NCI-H2227 (cell line): ENCODE data around the gene REG3A.
A peak's percentile ranks its signal among the peaks of the same experiment; 100 is the strongest.

Source experiments
- DNase-seq: peaks from one replicate; lab custom pipeline; 2025; ENCODE audit not compliant: unreplicated experiment; lab: John Stamatoyannopoulos, UW

The REG3A gene

DNA sequence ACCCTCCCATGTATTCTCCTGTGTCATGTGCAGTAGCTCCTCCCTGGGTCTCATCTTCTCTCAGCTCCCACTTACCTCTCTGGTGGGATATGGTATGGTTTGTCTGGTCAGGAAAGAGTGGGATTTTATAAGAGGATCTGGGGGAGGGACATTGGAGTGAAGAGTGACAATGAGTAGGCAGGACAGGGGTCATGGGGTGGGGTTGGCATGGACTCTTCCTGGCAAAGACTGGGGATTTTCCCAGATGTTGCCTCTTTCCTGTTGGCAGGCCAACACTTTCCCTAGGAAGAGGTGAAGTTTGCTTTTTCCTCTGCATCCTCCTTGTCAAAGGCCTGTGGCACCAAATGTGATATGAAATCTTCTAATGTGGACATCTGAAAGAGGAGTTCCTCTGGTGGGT is at the start of gene REG3A:
Gene REG3A (minus strand): TSS at position 101 of the 400 bp plus-strand sequence. CDS start 348 bp downstream, outside the sequence.
- DNase-seq = no peak

DNA sequence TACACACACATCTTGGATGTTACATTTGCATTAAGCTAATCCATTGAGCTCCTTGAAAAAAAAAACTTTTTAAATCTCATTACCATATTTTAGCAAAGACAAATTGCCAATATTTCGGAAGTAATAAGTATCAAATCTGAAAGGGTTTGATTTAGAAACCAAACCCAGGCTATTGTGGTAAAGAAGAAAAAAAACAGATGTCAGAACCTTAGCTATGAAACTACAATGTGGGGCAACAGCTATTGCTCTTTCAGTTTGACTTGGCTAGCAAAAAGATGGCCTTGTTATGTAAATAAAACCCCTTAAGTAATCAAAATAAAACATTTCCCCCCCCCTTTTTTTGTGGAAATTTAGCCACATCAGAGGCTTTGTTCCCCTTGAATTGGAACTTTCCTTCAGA is 41.2 kb upstream of the REG3A start:
- DNase-seq = no peak

DNA sequence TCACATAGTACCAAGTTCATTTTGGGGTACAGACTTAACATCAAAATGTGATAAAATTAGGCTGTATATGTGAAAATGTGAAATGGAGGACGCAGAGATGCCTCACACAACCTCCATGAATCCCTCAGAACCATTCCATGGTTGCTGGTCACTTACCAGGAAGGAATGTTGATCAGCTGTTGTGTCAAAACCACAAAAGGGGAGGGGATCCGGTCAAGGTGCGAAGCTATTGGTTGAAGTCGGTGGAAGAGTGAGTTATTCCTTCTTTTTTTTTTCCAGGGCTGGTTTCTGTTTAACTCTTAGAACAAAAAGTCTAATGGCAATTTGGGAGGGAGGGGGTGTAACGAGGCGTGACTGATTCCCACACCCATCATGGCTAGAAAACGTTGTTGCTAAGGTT is 32.3 kb upstream of the REG3A start:
- no peak for DNase-seq

DNA sequence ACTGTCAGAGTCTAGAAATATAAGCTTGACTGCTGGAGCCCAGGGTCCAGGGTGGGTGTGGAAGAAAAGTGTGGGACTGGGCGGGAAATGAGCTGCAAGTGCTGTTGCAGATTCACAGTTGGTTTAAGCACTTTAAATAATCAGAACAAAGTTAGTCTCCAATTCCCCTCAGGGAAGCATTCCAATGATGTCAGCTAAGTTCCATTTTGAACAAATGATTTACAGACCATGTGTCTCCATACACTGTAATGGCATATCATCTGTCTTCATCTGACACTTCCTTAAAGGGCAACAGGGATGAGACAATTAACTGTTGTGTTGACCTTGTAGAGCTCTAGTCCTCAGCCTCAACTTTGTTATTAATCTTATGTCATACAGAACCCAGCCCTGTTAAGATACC is 31.5 kb upstream of the REG3A start:
- DNase-seq = no peak

DNA sequence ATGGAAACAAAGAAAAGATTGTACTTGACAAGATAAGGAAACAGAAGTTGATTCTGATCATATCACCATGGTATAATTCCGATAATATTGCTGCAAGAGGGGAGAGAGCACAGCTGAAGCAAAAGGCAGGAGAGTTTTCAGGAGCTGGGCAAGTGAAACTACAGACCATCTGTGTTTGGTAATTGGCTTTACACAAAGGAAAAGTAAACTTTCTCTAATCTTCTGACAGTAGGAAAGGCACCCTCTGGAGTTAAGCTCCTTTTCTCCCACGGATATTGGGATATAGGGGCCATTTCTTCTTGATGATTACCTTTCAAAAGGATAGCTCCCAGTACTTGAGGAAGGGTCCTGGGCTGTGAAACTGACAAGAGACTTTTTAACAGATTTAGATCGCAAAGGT is 29.9 kb upstream of the REG3A start:
- no peak for DNase-seq

DNA sequence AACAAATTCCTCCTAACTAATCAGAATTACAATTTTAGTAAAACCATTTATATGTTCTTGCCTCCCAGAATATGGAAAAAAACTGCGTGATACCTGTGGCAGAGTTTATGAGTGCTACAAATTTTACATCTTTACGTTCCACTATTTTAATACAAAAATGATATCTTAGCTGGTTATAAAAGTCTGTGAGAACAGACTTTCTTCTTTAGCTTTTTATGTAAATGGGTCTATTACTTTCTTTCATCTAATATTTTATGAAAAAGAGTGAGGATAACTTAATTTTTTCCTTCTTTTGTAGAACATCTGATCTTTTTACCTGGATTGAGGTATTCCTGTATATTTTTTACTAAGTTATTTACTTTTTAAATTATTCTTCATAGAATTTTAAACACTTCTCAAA is 22.1 kb upstream of the REG3A start:
- DNase-seq = no peak

DNA sequence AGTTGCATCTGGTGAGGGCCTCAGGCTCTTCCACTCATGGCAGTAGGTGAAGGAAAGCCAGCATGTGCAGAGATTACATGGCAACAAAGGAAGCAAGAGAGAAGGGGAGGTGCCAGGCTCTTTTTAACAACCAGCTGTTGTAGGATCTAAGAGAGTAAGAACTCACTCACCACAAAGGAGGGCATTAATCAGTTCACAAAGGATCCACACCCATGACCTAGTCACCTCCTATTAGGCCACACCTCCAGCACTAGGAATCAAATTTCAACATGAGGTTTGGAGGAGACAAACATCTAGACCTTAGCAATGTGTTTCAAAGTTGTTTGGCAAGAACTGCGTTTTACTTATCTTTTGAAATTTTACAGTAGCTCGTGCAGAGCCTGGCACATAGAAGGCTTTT is 20.5 kb upstream of the REG3A start:
- peak; percentile 9 for DNase-seq

DNA sequence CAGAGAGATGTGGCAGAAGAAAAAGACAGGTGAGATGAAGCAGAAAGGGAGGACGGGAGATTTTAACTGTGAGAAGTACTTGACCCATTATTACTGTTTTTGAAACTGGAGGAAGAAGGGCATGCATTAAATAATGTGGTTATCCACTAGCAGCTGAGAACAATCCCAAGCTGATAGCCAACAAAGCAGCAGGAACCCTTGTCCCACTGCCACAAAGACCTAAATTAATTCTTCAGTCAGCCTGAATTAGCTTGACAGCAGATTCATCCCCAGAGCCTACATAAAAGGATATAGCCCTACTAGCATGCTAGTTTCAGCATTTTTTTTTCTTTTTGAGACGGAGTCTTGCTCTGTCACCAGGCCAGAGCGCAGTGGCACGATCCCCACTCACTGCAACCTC is 19.5 kb upstream of the REG3A start:
- peak; percentile 87 for DNase-seq

DNA sequence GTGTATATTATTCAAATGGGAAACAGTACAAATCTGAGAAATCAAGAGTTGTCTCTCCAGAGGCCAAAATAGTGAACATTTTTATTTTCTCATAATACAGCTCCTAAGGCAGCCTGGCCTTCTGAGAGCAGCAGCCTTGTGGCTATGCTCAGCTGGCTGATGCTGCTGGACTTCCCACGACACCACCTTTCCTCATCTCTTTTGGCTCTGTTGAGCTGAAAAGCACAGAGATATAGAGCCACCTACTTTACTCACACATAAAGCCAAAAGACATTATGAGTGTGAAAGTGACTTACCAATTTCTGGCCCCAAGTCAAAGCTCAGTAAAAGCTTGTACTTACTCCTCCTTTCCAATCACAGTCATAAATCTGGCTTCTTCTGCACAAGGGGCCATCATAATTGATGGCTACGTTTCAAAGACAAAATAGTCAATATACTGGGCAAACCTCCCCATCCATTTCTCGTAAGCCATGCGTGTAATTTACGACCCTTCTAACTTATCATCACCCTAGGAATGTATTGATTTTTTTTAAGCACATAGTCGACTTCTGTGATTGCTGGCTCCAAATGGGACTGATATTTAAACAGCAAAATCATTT is 18.6 kb upstream of the REG3A start:
- peak; percentile 87 for DNase-seq

DNA sequence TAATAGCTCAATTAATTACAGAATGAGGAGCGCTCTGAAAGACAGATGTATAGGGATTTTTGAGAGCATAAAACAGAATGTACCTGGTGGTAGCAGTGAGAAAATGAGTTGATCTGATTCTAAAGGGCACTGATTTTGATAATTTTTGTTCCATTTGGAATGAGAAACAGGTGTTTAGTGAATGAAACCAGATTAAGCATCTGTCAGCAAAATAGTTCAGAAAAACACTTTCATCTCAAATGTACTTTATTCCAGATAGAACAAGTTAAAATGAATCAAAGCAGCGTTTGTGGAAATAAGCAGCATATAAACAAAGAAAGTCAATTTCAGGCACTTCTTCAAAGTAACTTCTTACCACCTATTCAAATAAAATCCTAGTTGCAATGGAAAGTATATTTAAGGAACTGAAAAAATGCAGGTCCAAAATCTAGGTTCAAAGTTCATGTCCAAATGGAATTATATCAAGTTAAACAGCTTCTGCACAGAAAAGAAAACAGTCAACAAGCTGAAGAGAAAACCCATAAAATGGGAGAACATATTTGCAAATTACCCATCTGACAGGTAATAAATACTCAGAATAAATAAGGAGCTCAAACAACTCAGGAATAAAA is 11.9 kb upstream of the REG3A start:
- DNase-seq = no peak

DNA sequence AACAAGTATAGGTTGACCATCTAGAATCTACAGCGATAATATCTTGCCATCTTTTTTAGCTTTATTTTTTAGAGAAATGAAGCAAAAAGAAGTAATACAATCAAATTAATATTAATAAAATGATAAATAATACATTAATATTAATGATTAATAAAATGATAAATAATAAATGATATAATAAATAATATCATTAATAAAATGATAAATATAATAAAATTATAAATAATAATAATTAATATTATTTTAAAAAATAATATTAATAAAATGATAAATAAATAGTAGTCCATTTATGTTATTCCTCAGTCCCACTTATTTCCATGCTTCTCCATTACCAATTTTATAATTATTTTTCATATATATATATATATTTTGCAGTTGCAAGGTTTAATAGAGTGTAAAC is 3.2 kb upstream of the REG3A start:
- DNase-seq = no peak

DNA sequence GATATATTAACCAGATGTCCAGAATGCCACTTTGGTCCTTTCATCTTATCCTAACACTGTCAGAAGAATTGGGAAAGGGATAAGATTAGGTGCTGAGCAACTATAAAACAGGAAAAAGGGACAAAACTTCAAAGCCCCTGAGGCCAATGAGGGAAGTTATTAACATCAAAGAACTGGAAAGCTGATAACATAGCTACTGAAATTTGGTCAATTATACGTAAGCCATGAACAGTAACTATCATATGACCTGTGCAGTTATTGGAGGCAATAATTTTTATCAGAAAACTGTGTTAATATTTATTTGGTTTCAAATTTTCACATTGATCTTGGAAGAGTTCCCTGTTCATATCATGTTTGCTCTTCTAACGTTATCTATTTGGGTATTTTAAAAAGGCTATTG is 2.6 kb upstream of the REG3A start:
- DNase-seq = no peak

DNA sequence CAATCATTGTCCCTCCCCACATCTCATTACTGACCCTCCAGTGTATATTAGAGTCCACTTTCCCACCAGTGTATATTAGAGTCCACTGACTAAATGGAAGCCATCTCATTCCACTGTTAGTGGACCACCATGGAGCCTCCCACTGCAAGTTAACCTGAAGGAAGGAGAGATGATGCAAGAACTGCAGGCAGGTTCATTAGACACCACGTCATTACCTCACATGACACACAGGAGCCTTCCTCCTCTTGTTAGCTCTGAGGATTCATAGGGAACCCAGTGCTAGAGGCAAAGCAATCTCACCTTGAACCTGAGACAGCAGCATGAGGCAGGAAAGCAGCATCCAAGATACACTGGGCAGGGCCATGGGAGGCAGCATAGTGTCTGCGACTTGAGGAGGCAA is 523 bp downstream of the REG3A start:
- DNase-seq = no peak

DNA sequence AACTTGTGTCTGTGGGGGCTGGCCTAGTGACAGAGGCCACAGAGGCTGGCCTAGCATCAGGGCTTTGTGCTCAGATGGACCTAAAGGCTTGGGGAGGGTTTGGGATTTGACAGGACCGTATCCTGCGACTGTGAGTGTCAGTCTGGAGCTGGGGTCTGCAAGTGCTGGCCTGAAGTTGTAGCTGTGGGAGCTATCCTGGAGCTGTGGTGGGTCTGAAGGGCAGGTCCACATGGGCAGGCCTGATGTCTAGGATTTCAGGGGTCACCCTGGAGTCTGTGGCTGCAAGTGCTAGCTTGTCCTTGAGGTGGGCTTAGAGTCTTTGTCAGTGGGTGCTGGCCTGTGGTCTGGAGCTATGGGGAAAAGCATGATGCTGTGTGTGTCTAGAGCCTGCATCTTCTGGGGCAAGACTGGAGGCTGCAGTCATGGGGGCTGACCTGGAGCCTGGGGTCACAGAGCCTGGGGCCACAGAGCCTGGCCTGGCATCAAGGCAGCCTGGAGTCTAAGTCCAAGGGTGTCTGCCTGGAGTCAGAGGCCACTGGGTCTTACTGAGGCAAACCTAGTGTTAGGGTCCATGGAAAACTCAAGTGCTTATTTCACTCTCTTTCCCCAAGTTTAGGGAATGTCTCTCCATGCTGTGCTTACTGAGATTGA is 3.6 kb downstream of the REG3A start:
- no peak for DNase-seq

DNA sequence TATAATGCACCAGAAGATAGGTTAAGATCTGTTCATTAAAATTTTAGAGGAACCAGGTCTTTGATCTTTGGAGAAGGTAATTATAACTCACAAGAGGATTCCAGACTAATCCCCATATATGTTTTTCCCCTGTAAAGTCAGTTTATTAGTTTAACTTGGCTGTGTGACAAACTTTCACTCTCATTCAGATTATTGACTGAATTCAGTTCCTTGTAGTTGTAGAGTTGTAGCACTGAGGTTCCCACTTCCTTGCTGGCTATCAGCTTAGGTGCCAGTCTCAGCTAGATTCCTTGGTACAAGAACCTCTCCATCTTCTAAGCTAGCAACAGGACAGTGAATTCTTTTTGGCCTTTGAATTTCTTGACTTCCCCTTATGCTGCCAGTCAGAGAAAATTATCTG is 20.1 kb downstream of the REG3A start:
- DNase-seq = no peak

DNA sequence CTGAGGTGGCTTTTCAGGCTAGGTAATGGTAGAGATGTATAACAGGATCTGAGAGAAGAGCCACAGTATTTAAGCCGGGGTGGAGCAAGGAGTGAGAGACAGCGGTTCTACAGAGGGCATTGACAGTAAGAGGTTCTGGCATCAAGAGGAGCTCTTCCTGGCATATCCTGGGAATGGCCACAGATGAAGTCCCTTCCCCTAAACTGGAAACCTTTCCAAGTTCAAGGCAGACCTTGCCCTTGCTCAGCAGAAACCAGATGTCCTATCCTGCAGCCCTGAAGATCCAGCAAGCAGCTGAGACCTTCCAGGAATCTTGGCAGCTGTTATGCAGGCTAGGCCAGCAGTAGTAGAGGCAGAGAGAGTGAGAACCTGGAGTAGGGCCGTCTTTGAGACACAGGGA is 21.2 kb downstream of the REG3A start:
- no peak for DNase-seq

DNA sequence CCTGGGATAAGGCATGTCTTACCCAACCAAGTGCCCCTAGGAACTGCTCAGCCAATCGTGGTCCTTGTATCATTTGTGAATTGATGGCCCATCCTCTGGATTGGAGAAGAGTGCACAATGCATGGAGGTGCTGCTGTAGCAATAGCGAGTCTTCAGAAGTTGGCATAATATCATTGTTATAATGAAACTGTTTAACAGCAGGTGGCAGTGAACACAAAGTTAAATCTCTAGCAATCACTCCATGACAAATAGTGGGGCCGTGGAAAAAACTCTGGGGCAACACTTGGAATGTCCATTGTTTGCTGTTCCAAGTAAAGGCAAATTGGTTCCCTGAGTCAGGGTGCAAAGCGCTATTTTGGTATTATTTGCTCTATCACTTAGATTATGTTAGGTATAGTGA is 27.9 kb downstream of the REG3A start:
- no peak for DNase-seq

DNA sequence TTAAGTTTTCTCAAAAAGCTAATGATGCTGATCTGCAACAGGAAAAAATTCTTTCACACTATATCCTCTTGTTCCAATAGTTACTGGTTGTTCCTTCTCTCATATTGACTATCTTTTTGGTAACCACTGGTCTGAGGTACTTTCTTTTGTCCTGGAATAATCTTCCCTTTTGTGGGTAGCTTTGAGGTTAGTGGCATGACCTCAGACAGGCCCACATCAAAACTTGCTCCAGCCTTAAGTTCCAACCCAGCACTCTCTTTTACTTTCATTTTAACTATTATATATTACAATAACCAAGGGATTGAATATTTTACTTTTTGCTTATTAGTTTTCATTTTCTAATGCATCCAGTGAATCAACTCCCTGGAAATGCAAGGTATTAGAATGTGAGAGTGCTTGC is 29.7 kb downstream of the REG3A start:
- DNase-seq = no peak

DNA sequence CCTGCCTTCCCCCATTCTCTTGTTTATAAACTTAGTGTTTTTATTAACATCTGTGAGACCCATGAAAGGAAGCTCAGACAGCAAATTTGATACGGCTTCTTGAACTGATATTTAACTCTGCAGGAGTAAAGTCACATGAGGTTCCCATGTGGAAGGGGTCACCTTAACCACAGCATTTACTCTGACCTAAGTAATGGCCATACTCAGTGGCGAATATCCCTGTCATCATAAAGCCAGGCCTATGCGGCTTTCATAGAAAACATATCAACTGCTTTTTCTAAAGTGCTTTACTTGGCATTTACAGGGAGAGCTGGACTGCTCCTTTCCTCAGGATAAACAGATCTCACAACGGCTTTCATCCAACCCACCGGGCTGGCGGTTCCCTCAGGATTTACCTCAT is 30.3 kb downstream of the REG3A start:
- DNase-seq = peak; percentile 83

DNA sequence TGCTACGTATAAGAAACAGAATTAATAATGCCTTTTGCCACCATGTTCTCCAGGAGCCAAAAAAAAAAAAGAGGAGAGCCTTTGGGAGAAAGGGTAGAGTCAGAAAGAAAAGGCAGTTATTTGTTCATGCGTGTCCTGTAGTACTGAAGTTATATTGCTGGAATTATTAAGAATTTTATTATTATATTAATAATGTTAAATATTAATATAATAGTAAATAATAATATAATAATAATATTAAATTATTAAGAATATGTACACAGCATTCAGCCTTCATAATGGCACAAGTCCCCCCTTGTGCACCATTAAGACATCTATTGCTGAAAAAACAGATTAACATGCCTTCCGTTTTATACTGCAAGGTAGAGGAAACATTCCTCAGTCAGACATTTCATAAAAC is 31.1 kb downstream of the REG3A start:
- no peak for DNase-seq

DNA sequence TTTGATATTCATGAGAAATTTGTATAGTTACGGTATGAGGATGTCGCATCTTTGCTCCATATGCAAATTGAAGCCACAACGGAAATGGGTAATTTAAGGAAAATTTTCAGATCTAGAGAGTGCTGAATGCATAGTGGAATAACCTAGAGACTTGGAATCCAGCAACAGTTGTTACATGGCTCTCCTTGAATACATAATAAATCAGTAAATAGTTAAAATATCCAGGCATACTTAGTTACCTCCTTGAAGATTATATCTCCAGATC is 33.9 kb downstream of the REG3A start:
- DNase-seq = no peak

DNA sequence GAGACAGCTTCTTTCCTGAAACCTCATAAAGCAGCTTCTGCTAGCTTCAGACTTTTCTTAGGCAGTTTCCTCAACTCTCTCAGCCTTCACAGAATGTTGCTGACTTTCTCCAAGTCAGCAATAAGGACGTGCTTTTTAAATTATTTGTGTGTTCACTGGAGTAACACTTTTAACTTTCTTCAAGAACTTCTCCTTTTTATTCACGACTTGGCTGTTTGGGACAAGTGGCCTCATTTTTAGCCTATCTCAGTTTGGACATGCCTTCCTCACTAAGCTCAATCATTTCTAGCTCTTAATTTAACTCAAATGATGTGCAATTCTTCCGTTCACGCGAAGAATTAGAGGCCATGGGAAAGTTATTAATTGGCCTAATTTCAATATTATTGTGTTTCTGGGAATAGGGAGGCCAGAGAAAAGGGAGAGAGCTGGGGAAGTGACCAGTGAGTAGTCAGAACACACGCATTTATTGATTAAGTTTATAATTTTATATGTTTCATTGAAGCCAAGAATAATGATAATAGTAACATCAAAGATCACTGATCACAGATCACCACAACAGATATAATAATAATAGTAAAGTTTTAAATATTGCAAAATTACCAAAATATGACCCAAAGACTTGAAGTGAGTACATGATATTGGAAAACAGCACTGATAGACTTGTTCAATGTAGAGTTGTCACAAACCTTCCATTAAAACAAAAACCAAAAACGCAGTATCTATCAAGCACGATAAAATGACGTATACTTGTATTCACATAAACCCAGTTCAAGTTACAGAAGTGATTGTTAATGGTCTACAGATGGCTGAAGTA is 34.4 kb downstream of the REG3A start:
- DNase-seq = no peak
